GM21619 (cell line): ENCODE data around the gene RAB8A.
"Not testable (repeated sequence)": the region's sequence is repeated elsewhere in the genome, so short reads cannot be mapped to it uniquely, and the experiment has no call there.

Source experiments
- ATAC-seq: cut with Tn5 transposase; IDR thresholded peaks from one replicate; pipeline ENCODE4 v1.9.1; 2021; ENCODE audit not compliant: unreplicated experiment

RAB8A gene

DNA sequence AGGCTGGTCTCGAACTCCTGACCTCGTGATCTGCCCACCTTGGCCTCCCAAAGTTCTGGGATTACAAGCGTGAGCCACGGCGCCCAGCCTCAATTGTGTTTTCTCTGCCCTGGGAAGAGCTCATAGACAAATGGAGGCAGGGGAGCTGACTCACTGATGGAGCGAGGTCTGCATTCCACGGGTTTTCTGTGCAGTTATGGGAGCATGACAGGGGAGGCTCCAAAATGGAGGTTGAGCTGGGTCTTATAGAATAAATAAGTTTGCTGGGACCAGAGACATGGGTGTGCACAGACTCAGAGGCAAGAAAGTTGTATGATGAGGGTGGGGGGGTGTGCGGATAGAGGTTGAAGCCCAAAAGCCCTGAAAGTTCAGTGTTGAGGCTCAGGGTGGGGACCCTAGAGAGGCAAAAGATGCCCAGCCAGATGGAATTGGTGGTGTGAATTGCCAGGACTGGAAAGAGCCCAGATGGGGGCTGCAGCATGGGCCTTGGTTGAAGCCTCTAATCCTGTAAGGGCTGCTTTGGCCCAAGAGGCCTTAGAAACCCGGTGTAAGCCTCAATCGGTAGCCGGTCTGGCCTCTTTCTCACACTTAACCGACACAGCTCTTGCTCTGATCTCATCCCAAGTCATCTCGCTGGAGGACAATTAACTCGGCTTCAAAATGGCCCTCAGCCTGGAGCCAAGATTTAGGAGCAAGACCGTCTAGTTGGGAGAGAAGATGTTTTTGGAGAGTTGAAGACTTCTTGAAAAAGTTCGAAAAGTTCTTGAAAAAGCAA, 33.5 kb upstream of the RAB8A start:
- no peak for ATAC-seq

- ATAC-seq, result peak; percentile 39
Observed at GRCh38 chr19:16078759-16079707, 32.7 kb upstream of the RAB8A start.

DNA sequence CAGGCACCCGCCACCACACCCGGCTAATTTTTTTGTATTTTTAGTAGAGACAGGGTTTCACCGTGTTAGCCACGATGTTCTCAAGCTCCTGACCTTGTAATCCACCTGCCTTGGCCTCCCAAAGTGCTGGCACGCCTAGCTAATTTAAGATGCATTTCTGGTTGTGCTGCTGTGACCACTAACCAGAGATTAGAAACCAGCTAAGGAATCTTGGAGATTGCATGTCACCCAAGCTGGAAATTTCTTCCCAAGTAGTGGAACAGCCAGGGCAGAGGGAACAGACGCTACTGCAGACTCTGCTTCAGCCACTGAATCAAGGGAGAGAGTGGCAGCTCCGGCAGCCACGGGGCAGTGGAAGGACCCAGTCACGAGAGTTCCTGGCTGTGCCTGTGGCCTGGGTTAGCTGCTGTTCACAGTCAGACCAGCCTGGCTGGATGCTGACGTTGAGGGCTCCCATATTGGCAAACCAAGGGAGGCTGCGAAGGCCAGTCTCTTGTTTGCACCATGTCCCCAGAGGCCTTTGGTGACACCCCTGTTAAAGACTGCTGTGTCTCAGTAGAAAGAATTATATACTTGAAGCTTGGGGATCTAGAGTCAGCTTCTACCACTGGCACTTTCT, 27.5 kb upstream of the RAB8A start:
- no peak for ATAC-seq

DNA sequence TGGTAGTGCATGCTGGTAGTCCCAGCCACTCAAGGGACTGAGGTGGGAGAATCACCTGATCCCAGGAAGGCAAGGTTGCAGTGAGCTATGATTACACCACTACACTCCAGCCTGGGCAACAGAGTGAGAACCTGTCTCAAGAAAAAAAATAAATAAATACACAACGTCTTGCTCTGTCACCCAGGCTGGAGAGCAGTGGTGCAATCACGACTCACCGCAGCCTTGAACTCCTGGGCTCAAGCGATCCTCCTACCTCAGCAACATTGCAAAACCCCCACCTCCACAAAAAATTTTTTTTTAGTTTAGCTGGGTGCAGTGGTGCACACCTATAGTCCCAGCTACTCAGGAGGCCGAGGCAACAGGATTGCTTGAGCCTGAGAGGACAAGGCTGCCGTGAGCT, 26.6 kb upstream of the RAB8A start:
- ATAC-seq, result no peak

- ATAC-seq, result not testable (repeated sequence)
Observed at GRCh38 chr19:16087404-16087803, 24.3 kb upstream of the RAB8A start.

DNA sequence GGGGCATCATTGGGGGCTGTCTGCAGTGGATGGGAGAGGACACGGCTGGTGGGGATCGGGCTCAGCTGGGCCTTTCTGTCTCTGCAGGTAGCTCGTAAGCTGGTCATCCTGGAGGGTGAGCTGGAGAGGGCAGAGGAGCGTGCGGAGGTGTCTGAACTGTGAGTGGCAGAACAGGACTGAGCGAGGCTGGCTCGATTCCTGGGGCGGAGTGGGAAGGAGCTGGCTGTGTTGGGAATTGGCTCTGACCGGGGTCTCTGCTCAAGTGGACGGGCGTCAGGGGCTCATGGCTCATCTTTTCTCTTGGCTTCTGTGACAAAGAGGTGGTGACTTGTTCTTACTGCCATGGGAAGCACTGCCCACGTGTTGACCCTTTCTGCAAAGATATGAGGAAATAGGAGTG, 23.7 kb upstream of the RAB8A start:
- no peak for ATAC-seq

- no peak for ATAC-seq
Observed at GRCh38 chr19:16088351-16089009, 23.2 kb upstream of the RAB8A start.

DNA sequence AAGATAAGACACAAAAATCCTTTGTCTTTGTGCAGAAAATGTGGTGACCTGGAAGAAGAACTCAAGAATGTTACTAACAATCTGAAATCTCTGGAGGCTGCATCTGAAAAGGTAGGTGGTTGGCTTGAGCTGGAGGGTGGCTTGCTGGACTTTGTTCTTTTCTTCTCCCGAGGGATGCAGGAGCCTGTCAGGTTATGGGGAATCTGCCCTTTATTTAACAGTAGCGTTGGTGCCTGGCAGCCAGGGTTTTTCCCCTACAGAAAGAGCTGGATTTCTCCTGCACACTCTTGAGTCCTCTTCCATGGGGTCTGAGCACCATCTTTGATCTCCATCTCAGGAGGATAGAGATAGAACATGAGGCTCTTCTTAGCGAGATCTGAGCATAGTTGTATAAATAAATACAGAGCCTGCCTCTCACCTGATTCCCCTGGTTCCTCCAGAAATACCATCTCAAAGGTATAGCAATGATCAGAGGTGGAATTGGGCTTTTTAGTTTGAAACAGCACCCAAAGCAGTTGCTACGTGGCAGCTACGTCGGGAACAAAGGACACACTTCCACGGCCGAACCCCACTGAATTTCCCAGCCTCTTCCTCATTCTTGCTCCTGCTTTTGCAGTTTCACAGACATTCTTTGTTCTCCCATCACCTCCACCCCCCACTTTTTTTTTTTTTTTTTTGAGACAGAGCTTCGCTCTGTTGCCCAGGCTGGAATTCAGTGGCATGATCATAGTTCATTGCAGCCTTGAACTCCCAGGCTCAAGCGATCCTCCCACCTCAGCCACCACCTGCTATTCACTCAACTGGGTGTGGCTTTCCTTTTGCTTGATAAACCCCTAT, 22.5 kb upstream of the RAB8A start:
- ATAC-seq, result no peak

- ATAC-seq, result no peak
Observed at GRCh38 chr19:16091546-16092475, 19.9 kb upstream of the RAB8A start.

DNA sequence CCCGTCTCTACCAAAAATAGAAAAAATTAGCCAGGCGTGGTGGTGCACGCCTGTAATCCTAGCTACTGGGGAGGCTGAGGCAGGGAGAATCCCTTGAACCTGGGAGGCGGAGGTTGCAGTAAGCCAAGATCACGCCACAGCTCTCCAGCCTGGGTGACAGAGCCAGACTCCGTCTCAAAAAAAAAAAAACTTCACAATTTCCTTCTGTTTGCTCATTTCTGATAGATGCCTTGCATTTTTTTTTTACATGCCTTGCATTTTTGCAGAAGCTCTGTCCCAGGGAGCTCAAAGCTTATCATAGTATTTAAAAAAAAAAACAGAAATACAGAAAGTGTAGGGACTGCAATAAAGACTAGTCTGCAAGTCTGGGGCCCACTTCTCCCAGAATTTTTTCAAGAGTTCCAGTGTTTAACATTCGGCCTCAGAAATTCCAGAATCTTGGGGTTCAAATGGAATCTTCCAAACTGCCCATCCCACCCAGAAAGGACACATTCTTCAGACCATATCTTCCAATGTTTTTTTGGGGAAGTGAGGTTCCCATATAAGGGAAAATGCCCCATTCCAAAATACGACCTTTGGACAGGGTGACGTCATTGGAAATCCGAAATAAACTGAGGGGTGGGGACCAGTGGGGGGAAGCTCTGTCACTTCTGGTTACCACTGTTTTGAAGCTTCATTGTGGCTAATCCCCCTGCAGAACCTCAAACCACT, 17.2 kb upstream of the RAB8A start:
- no peak for ATAC-seq

- no peak for ATAC-seq
Observed at GRCh38 chr19:16095071-16095571, 16.6 kb upstream of the RAB8A start.

GRCh38 chr19:16096280-16096855, 15.3 kb upstream of the RAB8A start:
- ATAC-seq, result no peak

- no peak for ATAC-seq
Observed at GRCh38 chr19:16098416-16098768, 13.3 kb upstream of the RAB8A start.

GRCh38 chr19:16098821-16099220, 12.9 kb upstream of the RAB8A start:
- ATAC-seq, result no peak

DNA sequence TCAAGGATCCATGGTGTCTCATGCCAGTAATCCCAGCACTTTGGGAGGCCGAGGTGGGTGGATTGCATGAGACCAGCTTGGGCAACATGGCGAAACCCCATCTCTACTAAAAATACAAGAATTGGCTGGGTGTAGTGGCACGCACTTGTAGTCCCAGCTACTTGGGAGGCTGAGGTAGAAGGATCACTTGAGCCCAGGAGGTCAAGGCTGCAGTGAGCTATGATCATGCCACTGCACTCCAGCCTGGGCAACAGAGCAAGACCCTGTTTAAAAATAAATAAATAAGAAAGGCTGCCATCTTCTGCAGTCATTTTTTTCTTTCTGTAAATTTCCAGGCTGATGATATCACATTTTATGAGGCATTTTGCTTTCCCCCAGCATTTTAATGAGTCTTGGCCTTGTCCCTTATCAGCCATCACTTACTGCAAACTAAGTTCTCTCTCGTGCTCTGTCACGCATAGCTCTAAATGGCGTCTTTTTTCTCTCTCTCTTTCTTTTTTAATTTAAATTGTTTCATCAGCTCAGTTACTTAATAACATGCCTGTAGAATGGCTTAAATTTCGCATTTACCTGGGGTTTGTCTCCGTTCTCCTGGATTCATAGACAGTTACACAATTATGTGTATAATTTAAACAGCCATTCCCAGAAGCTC, 12.2 kb upstream of the RAB8A start:
- ATAC-seq, result not testable (repeated sequence)

DNA sequence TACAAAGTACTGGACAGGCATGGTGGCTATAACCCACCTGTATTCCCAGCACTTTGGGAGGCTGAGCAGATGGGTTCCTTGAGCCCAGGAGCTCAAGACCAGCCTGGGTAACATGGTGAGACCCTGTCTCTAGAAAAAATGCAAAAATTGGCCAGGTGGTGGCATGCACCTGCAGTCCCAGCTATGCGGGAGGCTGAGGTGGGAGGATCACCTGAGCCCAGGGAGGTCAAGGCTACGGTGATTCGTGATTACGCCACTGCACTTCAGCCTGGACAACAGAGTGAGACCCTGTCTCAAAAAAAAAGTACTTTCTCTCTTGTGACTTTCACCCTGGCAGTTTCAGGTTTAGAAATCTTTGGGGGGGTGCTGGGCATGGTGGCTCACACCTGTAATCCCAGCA, 11.2 kb upstream of the RAB8A start:
- no peak for ATAC-seq

DNA sequence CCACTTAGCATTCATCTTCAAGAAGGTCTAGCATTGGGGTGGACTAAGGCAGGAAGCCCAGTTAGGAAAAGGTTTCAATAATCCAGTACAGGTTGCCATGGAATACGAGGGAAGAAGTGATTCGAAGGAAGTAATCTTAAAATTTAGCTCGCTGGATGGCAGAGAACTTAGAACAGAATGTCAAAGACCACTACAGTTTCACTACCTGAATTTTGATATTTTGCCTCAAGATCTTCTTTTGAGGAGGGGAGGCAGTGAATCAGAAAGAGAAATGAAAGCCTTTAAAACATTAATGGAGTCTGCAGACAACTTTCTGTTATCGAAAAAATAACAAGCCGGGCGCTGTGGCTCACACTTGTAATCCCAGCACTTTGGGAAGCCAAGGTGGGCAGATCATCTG, 7.0 kb upstream of the RAB8A start:
- no peak for ATAC-seq

- ATAC-seq, result no peak
Observed at GRCh38 chr19:16106121-16106520, 5.6 kb upstream of the RAB8A start.
